ENCODE data around the gene SLC2A1. TPM values are rescaled to one million over a fixed set of nuclear protein-coding genes. Genes with fewer than 3 reads are reported as not detected.
A peak's percentile ranks its signal among the peaks of the same experiment; 100 is the strongest.

SLC2A1 gene
- polyA plus RNA-seq, 10 donors = 16.5 to 49.7 (median 21.2) TPM

- DNase-seq = no peak
These were observed 14.9 kb downstream of the SLC2A1 start for GRCh38 chr1:42943728-42944127.

- no peak for DNase-seq
These were observed 15.5 kb downstream of the SLC2A1 start for GRCh38 chr1:42943166-42943565.

DNA sequence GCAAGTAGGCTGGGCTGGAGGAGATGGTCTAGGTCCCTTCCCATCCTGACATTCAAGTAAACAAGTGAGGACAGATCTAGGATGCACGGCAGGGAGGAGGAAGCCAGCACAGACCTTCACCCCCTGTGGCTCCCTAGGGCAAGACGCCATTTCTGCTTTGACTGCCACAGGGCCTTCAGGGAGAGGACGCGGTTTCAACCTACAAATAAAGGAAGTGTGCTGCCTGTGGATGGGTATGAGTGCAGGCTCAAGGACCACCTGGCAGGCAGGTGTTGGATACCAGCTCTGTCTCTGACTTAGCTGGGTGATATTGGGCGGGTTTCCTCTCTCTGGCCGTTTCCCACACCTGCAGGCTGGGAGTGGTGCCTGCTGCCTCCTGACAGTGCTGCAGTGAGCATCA, 16.2 kb downstream of the SLC2A1 start:
- no peak for DNase-seq

DNA sequence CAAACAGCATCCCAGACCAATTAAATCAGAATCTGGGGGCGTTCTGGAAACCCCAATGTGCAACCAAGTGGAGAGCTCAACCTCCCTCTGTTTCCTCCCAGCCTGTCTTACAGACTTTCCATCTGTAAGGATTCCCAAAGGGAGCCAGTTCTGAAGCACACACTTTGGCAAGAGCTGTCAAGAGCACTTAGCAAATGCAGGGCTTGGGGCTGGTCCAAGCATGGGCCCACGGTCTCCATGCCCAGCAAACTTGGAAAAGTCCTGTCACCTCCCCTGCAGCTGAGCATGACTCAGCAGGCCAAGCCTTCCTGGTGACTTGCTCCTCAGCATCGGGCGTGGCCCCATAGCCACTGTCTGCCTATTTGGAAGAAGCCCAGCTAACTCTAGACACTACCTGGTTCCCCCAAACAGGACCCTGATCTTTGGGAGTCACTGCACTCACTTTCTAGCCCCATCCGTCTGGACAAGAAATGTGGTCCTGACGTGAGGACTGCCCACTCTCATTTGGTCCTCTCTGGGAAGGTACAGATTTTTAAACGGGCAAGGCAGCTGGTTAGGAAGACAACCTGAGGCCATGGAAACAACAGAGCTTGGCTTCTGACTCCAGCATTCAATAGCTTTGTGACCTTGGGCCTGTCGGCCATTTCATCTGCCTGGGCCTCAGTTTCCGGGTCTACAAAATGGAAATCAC, 16.9 kb downstream of the SLC2A1 start:
- peak in 2 of 3 donors; percentile 42 to 77 for DNase-seq

DNA sequence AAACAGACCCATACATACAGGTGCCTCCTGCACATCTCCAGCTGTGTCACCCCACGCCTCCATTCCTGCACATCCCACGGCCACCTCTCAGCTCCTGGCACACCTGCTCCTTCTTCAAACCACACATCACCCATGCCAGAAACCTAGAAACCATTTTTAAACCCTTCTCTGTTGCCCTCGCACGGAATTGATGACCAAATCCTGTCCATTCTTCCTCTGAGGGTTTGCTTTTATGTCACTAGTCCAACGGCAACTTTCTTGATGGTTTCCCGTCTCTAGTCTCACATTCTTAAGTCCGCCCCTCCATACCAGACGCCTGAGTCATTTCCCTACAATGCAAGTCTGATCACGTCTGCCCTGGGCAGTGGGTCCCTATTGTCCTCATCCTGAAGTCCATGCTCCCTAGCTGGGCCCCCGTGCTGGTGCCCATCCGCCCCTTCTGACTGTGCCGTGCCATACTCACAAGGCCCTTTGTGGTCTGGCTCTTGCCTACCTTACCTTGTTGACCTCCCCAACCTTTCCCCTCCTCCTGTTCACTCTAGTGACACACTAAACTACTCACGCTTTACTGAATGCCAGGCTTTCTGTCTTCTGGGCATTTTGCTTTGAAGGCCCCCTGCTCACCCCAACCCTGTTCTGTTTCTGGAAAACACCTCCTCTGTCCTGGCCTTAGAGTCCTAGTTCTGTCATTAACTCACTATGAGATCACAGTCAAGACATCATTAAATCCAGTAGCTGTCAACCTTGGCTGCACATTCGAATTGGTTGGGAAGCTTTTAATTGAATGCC, 17.6 kb downstream of the SLC2A1 start:
- DNase-seq = peak in 1 of 3 donors; percentile 94

DNA sequence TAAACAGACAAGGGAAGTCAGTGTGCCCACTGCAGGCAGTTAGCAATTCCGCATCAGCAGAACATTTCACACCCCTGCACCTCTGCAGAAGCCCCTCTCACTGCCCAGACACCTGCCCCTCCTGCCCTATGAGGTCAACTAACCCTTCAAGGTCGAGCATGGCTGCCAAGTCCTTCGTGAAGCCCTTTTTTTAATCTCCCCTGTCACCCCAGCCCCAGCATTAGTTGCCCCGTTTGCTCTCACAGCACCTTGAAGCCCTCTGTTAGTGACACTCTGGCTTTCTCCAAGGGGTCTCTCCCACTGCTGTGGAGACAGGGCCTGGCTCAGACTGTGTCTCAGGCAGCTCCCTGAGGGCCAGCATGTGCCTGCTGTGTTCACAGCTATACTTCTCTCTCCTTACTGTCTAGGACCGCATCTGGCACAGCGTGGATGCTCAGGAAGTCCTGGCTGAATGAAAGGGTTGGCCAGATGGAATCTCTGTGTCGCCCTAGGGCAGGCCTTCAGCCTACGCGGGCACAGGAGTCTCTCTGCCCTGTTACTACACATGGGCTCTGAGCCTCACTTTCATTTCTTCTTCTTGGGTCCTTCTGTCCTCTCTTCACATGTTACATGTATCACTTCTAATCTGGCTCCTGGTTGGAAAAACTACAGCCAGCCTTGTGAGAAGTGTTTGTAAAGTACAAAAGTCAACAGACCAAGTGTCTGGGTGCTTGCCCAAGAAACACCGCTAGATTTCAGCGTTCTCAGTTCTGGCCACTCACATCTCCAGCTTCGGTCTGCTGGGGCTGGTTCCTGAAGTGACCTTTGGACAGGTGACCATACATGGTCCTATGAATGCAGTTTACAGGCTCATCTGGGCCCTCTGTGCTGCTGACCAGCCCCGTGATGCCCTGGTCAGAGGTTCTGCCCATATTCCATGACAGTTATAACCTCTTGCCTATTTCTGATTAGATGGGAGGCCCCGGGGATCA, 19.7 kb downstream of the SLC2A1 start:
- no peak for DNase-seq

- no peak for DNase-seq
These were observed 20.6 kb downstream of the SLC2A1 start for GRCh38 chr1:42937836-42938644.

- DNase-seq = no peak
These were observed 21.4 kb downstream of the SLC2A1 start for GRCh38 chr1:42937141-42937696.

DNA sequence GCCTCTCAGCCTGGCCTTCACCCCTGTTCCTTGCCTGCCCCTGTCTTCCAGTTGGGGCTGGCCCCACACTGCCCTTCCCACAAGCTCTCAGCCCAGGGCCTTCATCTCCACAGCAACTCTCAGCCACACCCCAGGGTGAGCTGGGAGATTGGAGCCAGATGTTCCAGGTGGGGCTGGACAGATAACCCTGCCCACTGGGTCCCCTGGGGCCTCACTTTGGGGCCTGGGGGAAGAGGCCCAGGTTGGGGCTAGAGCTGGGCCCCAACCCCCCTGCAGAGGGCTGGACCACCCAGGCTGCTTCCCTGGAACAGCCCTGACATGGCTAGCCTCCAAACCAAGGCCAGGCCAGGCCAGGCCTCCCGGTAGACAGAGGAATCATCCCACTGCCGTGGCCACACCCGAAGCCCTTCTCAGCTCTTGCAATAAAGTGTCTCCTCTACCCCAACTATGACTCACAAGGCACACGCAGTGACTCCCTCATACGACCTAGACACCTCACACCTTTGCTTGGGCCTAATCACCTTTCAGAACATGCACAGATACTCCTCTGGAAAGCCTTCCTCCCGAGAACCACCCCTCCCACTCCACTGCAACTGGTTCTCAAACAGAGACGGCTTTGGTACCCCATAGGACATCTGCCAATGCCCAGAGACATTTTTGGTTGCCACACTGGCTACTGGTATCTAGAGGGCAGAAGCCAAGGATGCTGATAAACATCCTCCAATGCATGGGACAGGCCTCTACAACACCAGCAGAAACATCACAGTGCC, 22.2 kb downstream of the SLC2A1 start:
- peak in 2 of 3 donors; percentile 71 to 75 for DNase-seq

- no peak for DNase-seq
These were observed 22.7 kb downstream of the SLC2A1 start for GRCh38 chr1:42935971-42936308.

DNA sequence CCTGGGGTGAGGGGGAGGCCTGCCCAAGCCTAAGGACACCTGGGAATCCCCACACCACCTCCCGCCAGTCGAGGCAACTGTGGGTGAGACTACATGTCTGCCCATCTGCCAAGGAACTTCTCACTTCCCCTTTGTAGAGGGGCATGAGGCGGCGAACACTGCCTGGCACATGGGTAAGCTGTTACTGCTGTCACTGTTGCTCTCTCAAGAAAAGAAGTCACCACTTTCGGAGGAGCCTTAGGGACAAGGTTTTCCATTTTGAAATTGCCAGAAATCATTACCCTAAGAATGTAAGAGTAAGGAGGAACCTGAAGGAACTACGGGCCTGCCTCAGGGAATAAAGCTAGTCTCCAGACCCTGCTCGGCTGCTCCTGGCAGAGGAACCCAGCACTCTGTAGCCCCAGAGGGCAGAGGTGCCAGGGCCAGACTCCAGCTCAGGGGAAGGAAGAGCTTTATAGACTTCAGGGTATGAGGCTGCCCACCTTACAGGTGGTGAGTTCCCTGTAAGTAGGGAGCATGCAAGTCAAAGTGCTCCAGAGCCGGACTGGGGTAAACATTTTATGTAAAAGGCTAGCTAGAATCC, 23.3 kb downstream of the SLC2A1 start:
- DNase-seq = peak in 1 of 3 donors; percentile 3

GRCh38 chr1:42934541-42935312, 23.9 kb downstream of the SLC2A1 start:
- peak in 1 of 3 donors; percentile 2 for DNase-seq

GRCh38 chr1:42933610-42934491, 24.8 kb downstream of the SLC2A1 start:
- peak in 1 of 3 donors; percentile 1 for DNase-seq

DNA sequence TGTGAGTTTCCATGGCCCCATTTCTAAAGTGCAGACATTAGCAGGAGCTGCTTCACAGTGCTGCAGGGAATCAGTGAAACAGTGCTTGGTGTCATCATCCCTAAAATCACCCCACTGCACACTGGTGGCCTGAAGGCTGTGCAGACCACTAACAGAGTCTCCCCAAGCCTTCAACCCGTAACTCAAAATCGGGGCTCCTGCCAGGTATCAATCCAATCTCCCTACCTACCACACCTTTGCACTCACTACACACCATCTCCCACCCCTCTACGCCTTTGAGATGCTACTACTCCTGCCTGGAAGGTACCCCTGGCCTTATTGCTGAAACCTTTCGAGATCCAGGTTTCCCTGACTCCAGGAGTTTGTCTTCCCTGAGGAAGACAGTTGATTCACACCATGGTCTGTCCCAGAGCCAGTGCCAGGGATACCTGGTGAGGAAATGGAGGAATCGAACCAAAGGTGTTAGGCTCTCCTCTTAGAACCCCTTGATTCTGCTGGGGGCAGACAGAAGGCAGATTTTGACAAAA, 25.5 kb downstream of the SLC2A1 start:
- DNase-seq = no peak

DNA sequence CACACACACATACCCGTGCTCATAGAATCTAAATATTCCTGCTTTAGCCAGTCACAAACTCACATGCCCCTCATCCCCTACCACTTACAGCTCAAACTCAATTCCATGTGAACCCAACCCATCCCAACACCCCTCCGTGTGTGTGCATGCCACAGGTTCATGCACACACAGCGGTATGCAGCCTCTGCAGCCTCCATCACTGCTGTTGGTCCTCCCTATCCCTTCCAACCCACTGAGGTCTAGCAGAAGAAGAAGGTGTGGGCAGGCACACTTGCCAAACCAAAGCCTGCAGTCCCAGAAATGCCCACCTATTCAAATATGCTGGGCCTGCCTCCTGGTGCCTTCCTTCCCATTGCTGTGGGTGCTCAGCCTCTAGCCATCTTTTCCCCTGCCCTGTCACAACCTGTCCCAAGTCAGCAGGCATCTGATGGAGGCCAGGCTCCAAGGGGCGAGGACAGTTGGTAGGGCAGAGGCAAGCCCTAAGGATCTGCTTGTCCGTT, 26.2 kb downstream of the SLC2A1 start:
- DNase-seq = peak in 1 of 3 donors; percentile 3

GRCh38 chr1:42931911-42932422, 26.7 kb downstream of the SLC2A1 start:
- peak in 1 of 3 donors; percentile 44 for DNase-seq

- DNase-seq = peak in 1 of 3 donors; percentile 30
These were observed 27.5 kb downstream of the SLC2A1 start for GRCh38 chr1:42931108-42931539.

Measured in muscle of back (tissue), 11 donors.